Astrocyte of the spinal cord (primary cell): Measurements from ENCODE around the gene RNF169.

Experiments used
- DNase-seq: peaks from one replicate; pipeline ENCODE4 v3.0.0; 2011; ENCODE audit warnings: low read depth, low spot score
- H3K4me3 ChIP-seq: 2 replicates; pipeline ENCODE4 v1.5.1; 2011; ENCODE audit warnings: low read depth, mild to moderate bottlenecking, low read length, moderate library complexity
- CTCF ChIP-seq: IDR thresholded peaks from 2 replicates; pipeline ENCODE4 v1.5.1; 2012; ENCODE audit warnings: low read depth, mild to moderate bottlenecking, low read length, inconsistent platforms
- in situ Hi-C: cut with HindIII; loops from 2 replicates; pipeline ENCODE4 v1.10.0; 2017; ENCODE audit warnings: low sequenced_read_pairs

The RNF169 gene, protein sequence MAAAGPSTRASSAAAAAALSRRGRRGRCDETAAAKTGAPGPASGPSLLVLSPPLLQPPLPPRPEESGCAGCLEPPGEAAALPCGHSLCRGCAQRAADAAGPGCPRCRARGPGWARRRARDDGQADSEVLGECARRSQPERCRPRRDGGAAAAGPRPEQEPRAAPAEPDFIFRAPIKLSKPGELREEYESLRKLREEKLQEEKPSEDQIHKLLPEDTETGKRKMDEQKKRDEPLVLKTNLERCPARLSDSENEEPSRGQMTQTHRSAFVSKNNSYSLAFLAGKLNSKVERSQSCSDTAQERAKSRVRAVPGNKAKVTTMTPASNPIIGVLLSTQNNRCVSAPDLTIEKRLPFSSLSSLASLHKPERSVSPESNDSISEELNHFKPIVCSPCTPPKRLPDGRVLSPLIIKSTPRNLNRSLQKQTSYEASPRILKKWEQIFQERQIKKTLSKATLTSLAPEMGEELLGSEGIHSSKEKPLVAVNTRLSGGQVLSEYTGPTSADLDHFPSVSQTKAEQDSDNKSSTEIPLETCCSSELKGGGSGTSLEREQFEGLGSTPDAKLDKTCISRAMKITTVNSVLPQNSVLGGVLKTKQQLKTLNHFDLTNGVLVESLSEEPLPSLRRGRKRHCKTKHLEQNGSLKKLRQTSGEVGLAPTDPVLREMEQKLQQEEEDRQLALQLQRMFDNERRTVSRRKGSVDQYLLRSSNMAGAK

GRCh38 chr11:74748211-74749126 is at the start of gene RNF169:
Gene RNF169, plus strand, starts transcription at chr11:74748849. Its CDS starts 32 bp downstream, at chr11:74748881.
- in situ Hi-C loops: no loop called here
- no peak for TF ChIP-seq CTCF
- peak; percentile 97 for DNase-seq
- peak within 1 kb of the TSS; percentile 77 for H3K4me3 ChIP-seq

DNA sequence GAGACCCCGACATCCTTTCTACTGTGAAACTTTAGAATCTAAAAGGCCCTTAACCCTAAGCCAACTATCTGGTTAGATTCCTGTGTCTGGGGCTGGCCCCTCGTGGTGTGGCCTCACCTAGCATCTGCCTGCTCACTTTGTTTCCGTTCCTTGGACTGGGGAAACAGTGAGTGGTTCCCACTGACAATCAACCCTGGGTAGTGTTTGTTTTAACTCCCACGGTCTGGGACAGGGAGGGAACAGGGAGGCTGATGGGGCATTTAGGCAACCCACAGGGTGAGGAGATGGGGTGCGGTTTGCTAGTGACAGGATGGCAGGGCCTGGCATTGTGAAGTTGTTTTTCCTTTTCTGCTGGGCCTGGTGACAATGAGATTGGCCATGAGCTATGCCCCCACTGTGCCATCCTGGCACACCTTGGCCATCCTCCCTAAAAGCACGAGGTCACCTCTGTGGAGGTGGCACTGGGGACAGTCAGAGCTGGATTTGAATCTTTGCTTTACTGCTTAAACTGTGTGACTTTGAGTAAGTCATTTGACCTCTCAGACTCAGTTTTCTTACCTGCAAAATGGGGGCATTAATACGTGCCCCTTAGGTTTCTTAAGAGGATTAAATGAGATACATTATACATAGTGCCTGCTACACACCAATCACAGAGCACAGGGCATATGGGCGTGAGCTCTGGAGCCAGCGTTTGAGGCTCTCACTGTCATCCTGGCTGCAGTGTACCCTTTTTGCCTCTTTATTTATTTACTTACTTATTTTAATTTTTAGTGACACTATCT is 48.8 kb upstream of the RNF169 start:
- no peak overlapping the region for H3K4me3 ChIP-seq
- in situ Hi-C loops: no loop called here
- TF ChIP-seq CTCF: no peak
- DNase-seq: no peak

GRCh38 chr11:74701351-74701750 is 47.3 kb upstream of the RNF169 start:
- DNase-seq: no peak
- H3K4me3 ChIP-seq: no peak overlapping the region
- in situ Hi-C loops: no loop called here
- peak; percentile 20 for TF ChIP-seq CTCF

DNA sequence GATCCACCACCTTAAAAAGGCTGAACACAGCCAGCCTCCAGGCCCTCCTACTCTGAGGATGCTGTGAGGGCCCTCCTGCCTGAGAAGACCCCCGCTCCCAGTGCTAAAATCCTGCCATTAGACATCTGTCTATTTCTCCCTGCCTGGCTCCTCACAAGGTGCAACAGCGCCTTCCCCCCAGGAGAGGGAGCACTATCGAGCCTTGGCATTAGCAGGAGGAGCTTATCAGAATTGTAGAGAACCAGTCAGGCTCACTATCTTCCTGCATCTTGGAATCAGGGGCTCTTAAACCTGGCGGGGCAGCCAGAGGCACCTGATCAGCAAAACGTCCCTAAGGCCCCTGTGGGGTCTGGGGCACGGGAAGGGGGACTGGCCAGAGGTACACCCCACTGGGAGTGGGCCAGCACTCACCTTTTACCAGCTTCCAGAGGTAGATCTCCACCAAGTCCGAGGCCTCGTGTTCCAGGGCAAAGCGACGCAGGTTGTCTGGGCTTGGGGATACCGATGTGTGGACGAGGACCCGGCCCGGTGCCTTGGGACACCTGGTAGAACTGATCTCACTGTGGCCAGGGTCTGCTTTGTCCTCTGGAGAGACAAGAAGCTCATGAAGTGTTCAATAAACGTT is 46.2 kb upstream of the RNF169 start:
- H3K4me3 ChIP-seq: no peak overlapping the region
- TF ChIP-seq CTCF: peak; percentile 99
- in situ Hi-C loops: no loop called here
- peak; percentile 65 for DNase-seq

DNA sequence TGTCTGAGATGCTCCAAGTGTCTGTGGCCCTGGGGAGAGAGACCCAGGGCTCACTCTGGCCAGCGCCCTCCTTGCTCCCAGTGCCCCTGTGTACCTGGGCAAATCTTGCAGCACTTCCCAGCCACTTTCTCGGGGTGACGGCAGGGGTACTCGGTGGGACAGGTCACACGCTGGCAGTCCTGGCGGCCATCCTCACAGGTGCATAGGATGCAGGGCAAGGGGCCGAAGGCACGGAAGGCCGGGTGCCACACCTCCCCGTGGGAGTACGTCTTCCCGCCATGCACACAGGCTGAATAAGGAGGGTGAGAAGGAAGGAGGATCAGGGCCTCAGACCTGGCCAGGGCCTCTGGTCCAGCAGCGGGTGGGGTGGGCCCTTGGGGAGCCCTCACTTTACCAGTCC is 45.4 kb upstream of the RNF169 start:
- no peak for DNase-seq
- no peak for TF ChIP-seq CTCF
- H3K4me3 ChIP-seq: no peak overlapping the region
- in situ Hi-C loops: no loop called here
